Thoracic aorta (tissue), 2 donors: ENCODE results near the gene URB1. TPM values are rescaled to one million over a fixed set of nuclear protein-coding genes. Genes with fewer than 3 reads are reported as not detected.

Experiments used
- ATAC-seq: fragments of 150-250 bp; one replicate; pipeline ENCODE4 v1.8.0; 2017; ENCODE audit warnings: low read depth; ENCODE audit not compliant: insufficient number of reproducible peaks, low FRiP score
- DNase-seq: peaks from one replicate; pipeline ENCODE4 v3.0.0-alpha.2; 2020; ENCODE audit warnings: low spot score
- H3K27ac ChIP-seq, 2 donors: fragments of 200-600 bp; sonication (generic); 1 replicate in 1 of 2; 2 replicates in 1 of 2; pipeline ENCODE4 v1.5.1; 2016; ENCODE audit warnings: mild to moderate bottlenecking in 2 of 2, moderate library complexity in 2 of 2
- H3K27me3 ChIP-seq: fragments of 200-600 bp; sonication (generic); replicated peaks from 2 replicates; pipeline ENCODE4 v1.6.0; 2016; ENCODE audit warnings: mild to moderate bottlenecking; ENCODE audit not compliant: insufficient read depth
- H3K36me3 ChIP-seq: fragments of 200-600 bp; sonication (generic); one replicate; pipeline ENCODE4 v1.5.1; 2016
- H3K4me1 ChIP-seq, 2 donors: fragments of 200-600 bp; sonication (generic); 1 replicate in 1 of 2; 2 replicates in 1 of 2; pipeline versions ENCODE4 v1.5.1 to v1.6.0; 2016; ENCODE audit warnings: low read depth in 2 of 2, mild to moderate bottlenecking in 1 of 2; ENCODE audit not compliant: control insufficient read depth in 1 of 2
- H3K4me3 ChIP-seq: fragments of 200-600 bp; sonication (generic); 2 replicates; pipeline ENCODE4 v1.5.1; 2016; ENCODE audit warnings: mild to moderate bottlenecking
- H3K9me3 ChIP-seq: fragments of 200-600 bp; sonication (generic); 2 replicates; pipeline ENCODE4 v1.5.1; 2016
- total RNA-seq, 2 donors: library from RNA; depleted of rRNA; stranded (reverse); fragments of >200 nt; gene quantifications; one replicate each; pipeline versions ENCODE4 v1.1.0 to v1.2.3, GENCODE V29; 2016
- TF ChIP-seq, protein P1 (sequence below): fragments of 200-600 bp; sonication (generic); IDR thresholded peaks from one replicate; pipeline ENCODE4 v1.5.1; 2019; ENCODE audit warnings: antibody characterized with exemption

The URB1 gene
- total RNA-seq, 2 donors from 2014 or later: 35.1 to 64.8 TPM

DNA sequence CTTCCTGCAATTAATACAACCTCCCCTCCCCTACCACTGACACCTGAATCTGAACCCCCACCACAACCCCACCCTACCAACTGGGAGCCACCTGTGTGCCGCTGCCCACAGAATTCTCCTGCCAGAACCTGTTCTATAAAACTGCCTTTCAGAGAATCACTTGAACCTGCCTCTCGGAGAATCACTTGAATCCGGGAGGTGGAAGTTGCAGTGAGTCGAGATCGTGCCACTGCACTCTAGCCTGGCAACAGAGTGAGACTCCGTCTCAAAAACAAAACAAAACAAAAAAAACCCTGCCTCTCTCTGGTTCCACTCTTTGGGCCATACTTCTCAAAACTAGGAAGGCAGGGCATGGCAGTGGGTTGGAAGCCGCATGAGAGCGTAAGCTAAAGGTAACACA, 5.7 kb downstream of the URB1 start:
- Histone ChIP-seq H3K27ac (peak overlapping the region; percentile 77 to 78), H3K4me1 (peaks cover 29 to 72% of the 10 kb centered on the region in 2 donors), H3K27me3 (no peaks in the 10 kb centered on the region), H3K4me3 (no peak overlapping the region), H3K36me3 (peaks cover 21% of the 10 kb centered on the region), H3K9me3 (no peaks in the 10 kb centered on the region)
- DNase-seq (no peak), ATAC-seq (no peak)
- TF ChIP-seq, protein P1, sequence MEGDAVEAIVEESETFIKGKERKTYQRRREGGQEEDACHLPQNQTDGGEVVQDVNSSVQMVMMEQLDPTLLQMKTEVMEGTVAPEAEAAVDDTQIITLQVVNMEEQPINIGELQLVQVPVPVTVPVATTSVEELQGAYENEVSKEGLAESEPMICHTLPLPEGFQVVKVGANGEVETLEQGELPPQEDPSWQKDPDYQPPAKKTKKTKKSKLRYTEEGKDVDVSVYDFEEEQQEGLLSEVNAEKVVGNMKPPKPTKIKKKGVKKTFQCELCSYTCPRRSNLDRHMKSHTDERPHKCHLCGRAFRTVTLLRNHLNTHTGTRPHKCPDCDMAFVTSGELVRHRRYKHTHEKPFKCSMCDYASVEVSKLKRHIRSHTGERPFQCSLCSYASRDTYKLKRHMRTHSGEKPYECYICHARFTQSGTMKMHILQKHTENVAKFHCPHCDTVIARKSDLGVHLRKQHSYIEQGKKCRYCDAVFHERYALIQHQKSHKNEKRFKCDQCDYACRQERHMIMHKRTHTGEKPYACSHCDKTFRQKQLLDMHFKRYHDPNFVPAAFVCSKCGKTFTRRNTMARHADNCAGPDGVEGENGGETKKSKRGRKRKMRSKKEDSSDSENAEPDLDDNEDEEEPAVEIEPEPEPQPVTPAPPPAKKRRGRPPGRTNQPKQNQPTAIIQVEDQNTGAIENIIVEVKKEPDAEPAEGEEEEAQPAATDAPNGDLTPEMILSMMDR: no peak

DNA sequence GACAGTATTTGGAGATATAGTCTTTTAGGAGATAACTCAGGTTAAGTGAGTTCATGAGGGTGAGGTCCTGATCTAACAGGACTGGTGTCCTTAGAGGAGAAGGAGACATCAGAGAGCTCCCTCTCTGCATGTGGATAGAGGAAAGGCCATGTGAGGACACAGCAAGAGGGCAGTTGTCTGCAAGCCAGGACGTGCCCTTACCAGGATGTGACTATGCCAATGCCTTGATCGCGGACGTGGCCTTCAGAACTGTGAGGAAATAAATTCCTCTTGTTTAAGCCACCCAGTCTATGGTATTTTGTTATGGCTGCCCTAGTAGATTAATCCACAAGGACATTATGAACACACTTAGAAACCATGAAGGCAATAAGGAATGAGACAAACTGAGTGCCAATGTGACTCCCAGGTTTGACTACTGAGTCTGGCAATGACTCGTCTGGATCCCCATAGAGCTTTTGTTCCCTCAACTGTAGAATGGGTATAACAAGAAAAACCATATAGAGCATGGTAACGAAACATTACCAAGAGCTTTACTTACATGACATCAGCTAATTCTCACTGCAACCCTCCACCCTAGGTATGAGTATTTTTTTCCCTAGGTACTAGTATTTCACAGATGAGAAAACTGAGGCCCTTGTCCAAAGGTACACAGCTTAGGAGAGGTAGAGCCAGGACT, 6.5 kb downstream of the URB1 start:
- TF ChIP-seq, protein P1: no peak
- H3K4me1 ChIP-seq: peaks cover 22 to 69% of the 10 kb centered on the region in 2 donors
- no peak overlapping the region for H3K4me3 ChIP-seq
- H3K27me3 ChIP-seq: no peaks in the 10 kb centered on the region
- H3K27ac ChIP-seq: peak overlapping the region; percentile 77 to 78
- peaks cover 21% of the 10 kb centered on the region for H3K36me3 ChIP-seq
- peak; percentile 47 for ATAC-seq
- peak; percentile 28 for DNase-seq
- H3K9me3 ChIP-seq: no peaks in the 10 kb centered on the region

DNA sequence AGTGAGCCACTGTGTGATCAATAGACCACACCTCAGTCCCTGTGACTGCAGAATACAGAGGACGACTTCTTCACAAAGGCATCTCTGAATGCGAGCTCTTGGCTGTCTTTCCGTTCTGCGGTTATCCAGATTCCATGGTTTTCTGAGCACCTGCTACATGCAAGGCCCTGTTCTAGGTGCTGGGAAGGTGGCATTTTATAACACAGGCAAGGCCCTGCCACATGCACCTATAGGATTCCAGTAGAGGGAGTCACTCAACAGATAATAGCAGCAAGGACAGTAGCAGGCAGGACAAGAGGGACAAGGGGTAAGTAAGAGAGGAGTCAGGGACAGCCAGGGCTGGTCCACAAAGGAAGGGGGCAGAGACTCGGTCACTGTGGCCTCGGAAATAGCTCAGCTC, 9.0 kb downstream of the URB1 start:
- H3K36me3 ChIP-seq: peaks cover 21% of the 10 kb centered on the region
- peaks cover 29 to 77% of the 10 kb centered on the region in 2 donors for H3K4me1 ChIP-seq

DNA sequence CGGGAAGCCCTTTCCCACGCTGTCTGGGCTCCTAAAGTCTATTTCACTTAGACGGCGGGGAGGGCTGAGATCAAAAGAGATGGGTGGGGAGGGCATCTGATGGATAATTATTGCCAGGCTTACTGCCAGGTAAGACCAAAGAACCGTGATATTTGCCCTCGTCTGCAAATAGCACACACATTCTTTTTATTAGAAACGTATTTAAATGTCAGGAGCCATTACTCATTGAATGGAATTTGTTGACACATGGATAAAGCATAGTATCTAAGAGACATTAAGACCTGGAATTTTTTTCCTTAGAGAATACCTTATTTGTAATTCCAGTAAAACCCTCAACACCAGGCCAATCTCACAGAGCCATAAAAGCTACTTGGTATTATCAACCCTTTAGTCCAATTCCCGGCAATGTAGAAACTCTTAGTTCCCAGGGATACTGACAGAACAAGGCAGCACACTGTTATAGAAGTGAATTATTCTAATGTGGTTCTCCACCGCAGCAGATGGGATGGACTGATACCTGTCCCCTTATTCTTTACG, 10.6 kb downstream of the URB1 start:
- no peaks in the 10 kb centered on the region for H3K27me3 ChIP-seq
- peak overlapping the region; percentile 87 to 96 for H3K27ac ChIP-seq
- H3K4me1 ChIP-seq: peaks cover 29 to 78% of the 10 kb centered on the region in 2 donors
- ATAC-seq: peak; percentile 11
- TF ChIP-seq, protein P1: no peak
- H3K9me3 ChIP-seq: no peaks in the 10 kb centered on the region
- peaks cover 28% of the 10 kb centered on the region for H3K36me3 ChIP-seq
- H3K4me3 ChIP-seq: peak overlapping the region; percentile 35
- DNase-seq: no peak

More for the DNA sequence above, 9.0 kb downstream of the URB1 start:
- Histone ChIP-seq H3K27ac (peak overlapping the region; percentile 87 to 96), H3K9me3 (no peaks in the 10 kb centered on the region), H3K4me3 (no peak overlapping the region), H3K27me3 (no peaks in the 10 kb centered on the region)
- ATAC-seq (no peak), DNase-seq (no peak)
- TF ChIP-seq, protein P1: no peak

DNA sequence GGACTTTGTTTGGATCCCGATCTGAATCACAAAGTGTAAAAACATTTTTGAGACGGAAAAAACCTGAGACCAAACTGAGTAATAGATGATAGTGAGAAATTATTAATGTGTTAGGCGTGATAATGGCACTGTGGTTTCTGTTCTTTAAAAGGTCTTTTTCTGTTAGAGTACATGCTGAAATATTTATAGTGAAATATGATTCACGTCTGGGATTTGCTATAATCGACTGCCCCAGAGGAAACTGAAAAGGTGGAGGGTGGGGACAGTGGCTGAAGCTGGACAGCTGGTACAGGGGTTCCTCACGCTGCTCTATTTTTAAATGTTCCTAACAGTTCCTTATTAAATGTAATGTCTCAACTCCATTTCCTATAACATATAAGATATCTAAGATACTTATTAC, 11.2 kb downstream of the URB1 start:
- ATAC-seq (peak; percentile 38), DNase-seq (no peak)
- TF ChIP-seq, protein P1: no peak
- no peaks in the 10 kb centered on the region for H3K9me3 ChIP-seq
- H3K36me3 ChIP-seq: peaks cover 28% of the 10 kb centered on the region
- H3K4me1 ChIP-seq: peaks cover 24 to 78% of the 10 kb centered on the region in 2 donors
- H3K4me3 ChIP-seq: peak overlapping the region; percentile 35
- no peaks in the 10 kb centered on the region for H3K27me3 ChIP-seq
- peak overlapping the region; percentile 87 to 96 for H3K27ac ChIP-seq
